NCI-H524 (cell line): ENCODE results near the gene GRID2IP.

ENCODE experiments used
- DNase-seq, 2 experiments: peaks; one replicate each; lab custom pipeline; 2025; lab: John Stamatoyannopoulos, UW

Gene GRID2IP

GRCh38 chr7:6520163-6520981 is 30.9 kb downstream of the GRID2IP start:
- DNase-seq, result no peak

- DNase-seq, result peak; percentile 28 to 81
Measured at GRCh38 chr7:6516387-6516983, 34.8 kb downstream of the GRID2IP start.

DNA sequence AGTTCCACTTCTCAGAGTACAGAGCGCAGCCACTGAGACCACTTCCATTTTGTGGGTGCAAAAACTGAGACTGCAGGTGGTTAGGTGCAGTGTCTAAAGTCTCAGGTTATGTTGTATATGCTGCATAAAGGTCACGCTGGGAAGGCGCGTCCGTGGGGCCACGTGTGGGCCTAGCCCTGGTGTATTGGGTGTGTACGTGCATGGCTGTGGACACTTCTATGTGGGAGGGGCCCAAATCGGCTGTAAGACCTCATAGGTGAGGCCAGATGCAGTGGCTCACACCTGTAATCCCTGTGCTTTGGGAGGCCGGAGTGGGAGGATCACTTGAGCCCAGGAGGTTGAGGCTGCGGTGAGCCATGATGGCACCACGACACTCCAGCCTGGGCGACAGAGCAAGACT is 37.7 kb downstream of the GRID2IP start:
- no peak for DNase-seq

DNA sequence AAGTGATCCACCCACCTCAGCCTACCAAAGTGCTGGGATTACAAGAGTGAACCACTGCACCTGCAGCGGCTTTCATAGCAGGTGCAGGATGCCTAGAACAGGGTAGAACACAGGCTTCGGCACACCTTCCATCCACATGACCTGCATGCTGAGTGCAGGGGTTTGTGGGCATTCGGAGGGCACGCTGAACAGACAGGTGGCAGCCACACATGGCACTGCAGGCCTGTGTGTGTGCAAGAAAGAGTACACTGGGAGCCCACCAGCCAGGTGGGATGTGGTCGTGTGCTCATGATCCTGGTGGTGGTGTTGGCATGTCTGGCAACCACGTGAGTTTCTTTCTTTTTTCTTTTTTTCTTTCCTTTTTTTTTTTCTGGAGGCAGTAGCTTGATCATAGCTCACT is 38.4 kb downstream of the GRID2IP start:
- no peak for DNase-seq

GRCh38 chr7:6510476-6511133 is 40.7 kb downstream of the GRID2IP start:
- no peak for DNase-seq

DNA sequence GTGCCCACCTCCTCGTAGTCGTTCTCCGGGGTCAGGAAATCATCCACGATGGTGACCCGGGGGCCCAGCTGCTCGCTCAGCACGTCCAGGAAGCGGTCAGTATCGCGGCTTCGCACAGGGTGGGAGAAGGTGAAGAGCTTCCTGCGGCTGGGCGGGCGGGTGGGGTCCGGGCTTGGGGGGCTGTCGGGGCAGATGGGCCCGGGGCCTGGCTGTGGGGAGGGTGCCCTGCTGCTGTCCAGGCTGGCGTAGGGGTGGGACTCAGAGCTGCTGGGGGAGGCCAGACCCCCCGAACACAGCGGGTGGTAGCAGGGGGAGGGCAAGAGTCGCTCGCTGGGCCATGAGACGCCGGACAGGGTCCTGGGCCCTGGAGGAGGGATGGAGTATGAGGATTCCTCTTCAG is 42.3 kb downstream of the GRID2IP start:
- DNase-seq, result no peak

- DNase-seq, result no peak
Measured at GRCh38 chr7:6508539-6508938, 42.7 kb downstream of the GRID2IP start.

DNA sequence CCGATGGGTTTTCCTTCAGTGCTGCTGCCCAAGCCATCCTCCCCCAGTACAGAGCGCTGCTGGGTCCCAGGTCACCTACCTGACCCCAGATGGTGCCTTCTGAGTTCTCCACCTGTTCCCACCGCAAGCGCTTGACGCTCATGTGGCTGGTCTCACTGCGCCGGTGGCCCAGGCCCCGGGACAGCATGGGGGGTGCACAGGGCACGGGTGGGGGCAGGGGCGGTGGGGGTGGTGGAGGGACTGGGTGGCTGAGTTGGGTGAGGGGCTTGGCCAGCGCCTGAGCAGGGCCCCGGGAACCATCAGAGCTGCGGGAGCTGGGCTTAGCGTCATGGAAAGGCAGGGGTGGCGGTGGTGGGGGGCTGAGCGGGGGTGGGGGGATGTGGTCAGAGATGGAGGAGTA is 43.4 kb downstream of the GRID2IP start:
- DNase-seq, result no peak

- no peak for DNase-seq
Measured at GRCh38 chr7:6505685-6506559, 45.3 kb downstream of the GRID2IP start.

- DNase-seq, result no peak
Measured at GRCh38 chr7:6504996-6505395, 46.3 kb downstream of the GRID2IP start.

GRCh38 chr7:6502886-6503285 is 48.4 kb downstream of the GRID2IP start:
- no peak for DNase-seq

DNA sequence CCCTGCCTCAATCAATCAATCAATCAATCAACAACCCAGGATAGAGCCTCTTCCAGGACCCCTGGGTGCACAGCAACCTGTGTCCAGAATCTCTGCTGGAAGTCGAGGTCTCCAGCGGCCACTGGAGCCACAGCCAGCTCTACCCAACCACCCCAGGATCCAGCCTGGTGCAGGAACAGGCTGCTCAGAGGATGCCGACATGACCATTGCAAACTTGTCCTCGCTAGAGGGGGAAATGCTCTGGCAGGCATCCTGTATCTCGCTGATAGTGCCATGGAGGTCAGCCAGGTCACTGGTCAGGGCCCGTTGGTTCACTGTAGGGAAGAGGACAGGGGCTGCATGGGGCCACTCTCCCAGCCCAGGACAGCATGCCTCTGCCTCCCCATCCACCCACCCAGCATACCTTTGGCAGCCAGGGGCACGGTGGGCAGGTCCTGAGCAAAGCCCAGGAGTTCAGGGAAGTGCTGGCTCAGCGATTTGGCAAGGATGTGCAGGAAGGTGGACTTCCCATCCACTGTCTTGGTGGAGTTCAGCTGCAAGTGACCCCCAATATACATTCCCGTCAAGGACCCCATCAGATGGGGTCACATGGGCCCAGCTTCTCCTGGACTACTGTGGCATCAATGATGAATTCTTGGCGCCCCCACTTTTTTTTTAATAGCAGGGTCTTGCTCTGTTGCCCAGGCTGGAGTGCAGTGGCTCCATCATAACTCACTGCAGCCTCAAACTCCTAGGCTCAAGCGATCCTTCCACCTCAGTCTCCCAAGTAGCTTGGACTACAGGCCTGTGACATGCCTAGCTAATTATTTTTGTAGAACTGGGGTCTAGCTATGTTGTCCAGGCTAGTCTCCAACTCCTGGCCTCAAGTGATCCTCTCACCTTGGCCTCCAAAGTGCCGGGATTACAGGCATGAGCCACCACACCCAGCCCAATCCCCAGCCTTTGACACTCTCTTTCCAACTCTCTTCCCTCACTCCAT is 49.4 kb downstream of the GRID2IP start:
- DNase-seq, result no peak

DNA sequence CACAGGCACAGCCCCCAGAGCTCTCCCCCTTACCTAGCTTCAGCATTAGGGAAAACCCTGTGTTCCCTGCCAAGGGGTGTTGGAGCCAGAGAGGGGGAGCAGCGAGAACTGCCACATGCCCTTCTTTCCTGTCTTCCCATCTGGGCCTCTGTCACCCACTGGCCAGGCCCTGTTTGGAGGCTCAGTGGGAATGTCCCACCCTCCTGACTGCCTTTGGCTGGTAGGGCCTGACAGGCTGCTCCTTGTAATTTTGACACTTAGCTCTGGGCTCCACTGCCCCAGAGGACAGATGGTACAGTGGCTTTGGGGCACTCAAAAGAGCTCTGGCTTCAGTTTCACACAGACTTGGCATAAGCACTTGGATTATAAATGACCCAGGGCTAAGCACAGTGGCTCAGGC is 50.6 kb downstream of the GRID2IP start:
- peak; percentile 70 to 91 for DNase-seq

DNA sequence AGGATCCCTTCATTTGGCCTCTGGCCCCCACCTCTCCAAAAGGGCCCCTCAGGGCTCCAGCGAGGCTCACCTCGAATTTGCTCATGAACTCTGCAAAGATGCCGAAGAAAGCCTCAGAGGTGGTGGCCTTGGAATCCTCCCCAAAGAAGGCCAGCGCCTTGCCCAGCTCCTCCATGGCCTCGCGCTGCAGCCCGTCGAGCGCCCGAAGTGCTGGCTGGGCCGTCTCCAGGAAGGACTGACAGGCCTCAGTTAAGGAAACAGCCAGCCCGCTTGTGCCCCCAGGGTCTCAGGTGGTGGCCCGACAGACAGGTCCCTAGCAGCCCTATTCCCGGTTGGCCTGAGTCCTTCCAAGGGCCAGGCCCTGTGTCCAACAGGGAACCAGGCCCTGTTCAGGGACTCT is 53.3 kb downstream of the GRID2IP start:
- no peak for DNase-seq

DNA sequence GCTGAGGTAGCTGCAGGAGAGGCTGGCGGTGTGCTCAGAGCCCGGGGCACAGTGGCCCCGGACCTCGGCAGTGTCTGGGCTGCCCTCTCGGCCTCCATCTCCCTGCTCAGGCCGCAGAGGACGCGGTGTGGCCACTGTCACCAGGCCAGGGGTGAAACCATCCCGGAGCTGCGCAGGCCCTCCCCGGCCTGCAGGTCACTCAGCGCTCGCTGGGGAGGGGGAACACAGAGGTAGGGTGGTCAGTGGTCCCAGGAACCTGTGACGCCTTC is 53.7 kb downstream of the GRID2IP start:
- no peak for DNase-seq

- DNase-seq, result no peak
Measured at GRCh38 chr7:6496842-6497636, 54.2 kb downstream of the GRID2IP start.

- DNase-seq, result no peak
Measured at GRCh38 chr7:6495597-6496262, 55.5 kb downstream of the GRID2IP start.

DNA sequence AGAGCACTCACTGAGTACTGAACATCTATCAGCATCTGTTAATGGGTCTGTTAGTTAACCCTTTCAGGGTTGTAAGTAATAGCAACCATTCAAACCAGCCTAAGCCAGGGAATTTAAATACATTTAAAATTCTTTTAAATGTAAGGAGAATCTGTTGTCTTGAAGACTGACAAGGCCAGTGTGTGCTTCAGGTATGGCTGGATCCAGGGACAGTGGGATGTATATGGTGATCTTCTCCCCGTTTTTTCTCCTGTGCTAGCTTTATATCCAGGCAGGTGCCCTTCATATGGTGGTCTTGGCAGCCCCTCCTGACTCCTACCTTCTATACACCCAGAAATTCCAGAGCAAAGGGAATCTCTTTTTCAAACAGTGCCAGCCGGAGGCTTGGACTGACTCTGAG is 56.9 kb downstream of the GRID2IP start:
- DNase-seq, result no peak

GRCh38 chr7:6491194-6491593 is 60.1 kb downstream of the GRID2IP start:
- DNase-seq, result no peak

- peak in 1 of 2 experiments; percentile 22 for DNase-seq
Measured at GRCh38 chr7:6489612-6490011, 61.6 kb downstream of the GRID2IP start.
